Stimulated activated CD4-positive, alpha-beta T cell treated with anti-CD3 and anti-CD28 coated beads, Interleukin-4, amount 100 ng/mL, for 4 hours (primary cell): ENCODE data around the gene LRRC7.
"Not testable (repeated sequence)": the region's sequence is repeated elsewhere in the genome, so short reads cannot be mapped to it uniquely, and the experiment has no call there.

Experiments used
- DNase-seq, 2 experiments: peaks; one replicate each; pipeline ENCODE4 v3.0.0-alpha.2; 2020

Gene LRRC7

DNA sequence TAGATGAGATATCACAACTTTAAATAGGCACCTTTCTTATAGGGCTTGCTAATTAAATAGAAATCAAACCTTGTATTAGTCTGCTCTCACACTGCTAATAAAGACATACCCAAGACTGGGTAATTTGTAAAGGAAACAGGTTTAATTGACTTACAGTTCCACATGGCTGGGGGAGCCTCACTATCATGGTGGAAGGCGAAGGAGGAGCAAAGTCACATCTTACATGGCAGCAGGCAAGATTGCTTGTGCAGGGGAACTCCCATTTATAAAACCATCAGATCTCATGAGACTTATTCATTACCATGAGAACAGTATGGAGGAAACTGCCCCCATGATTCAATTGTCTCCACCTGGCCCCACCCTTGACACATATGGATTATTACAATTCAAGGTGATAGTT is 477.9 kb downstream of the LRRC7 start:
- not testable (repeated sequence) for DNase-seq

- DNase-seq, result no peak
Measured at GRCh38 chr1:70048336-70049094, 480.8 kb downstream of the LRRC7 start.

GRCh38 chr1:70051926-70052325 is 484.2 kb downstream of the LRRC7 start:
- no peak for DNase-seq

DNA sequence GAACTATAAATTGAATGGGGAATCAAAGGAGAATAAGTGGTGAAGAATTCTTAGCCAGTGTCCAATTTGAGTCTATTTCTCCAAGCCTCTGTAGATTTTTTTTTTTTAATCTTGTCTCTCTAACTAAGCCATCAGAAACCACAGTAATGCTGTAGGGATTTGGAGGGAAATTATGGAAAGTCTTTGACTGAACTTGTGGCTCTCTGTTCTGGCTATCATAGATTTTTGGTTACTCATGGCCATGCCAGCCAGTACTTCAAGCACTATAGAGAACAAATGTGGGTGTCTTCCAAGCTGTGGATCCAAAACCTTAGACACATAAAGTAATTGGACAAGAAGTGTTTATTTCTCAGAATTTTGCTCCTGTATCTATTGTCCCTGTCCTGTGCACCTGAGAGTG is 489.8 kb downstream of the LRRC7 start:
- no peak for DNase-seq

DNA sequence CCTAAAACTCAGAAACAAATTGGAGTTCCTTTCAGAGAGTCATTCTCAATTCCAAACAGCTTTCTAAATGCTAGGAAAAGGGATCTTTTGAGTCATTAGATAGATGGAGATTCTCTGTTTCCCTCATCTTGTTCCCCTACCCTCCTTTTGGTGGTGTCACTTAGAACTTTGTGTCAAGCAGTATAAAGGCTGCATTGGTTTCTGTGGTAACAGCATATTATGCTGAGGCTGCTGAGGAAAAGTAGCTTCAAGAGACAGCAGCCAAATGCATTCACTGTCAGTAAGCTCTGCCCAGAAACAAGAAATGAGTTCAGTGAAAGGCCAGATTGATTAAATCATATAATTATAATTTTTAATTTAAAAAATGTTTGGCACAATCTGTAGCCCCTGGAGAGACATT is 493.5 kb downstream of the LRRC7 start:
- no peak for DNase-seq

DNA sequence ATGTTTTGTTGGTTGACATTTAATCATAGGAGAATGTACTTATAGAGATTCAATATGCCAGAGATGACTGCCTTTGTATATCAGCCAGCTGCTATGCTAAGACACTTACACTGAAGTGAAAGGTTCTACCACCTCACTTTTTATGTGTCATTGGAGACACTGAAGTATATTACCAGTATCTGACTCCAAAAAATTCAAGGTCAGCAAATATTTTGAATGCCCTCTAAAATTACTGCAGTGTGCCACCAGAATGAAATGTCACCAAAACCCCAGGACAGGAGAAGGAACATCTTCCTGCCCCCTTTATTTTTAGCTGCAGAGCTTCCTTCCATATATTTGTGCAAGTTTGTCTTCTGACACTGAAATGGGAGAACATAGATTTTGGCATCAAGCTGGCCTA is 496.1 kb downstream of the LRRC7 start:
- DNase-seq, result no peak

DNA sequence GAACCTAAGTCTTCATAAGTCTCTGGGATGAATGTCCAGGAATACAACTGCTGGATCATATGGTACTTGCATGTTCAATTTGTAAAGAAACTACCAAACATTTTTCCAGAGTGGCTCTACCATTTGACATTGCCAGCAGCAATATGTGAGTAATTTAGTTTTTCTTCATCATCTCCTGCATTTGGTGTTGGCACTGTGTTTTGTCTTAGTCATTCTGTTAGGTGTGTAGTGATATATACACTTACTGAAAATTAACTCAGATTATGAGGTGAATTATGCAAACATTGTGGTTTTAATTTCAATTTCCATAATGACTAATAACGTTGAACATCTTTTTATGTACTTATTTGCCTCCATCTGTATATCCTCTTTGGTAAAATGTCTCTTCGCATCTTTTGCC is 499.0 kb downstream of the LRRC7 start:
- no peak for DNase-seq

DNA sequence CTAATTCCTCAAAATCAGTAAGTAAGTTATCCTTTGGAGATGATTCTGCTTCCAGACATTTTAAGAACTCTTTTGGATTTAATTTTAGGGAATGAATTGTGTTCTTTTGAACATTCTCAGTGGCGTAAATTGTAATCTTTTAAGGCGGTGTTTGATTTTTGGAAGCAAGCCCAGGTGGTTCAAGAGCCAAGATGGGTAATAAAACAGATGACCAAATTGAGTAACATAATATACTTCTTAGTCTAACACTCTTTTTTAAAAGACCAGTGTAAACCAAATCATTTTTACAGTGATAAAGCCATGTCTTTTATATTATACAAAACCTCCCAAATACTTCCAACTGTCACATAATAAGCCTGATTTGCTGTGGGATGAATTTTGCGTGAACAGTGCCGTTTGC is 503.9 kb downstream of the LRRC7 start:
- DNase-seq, result no peak

DNA sequence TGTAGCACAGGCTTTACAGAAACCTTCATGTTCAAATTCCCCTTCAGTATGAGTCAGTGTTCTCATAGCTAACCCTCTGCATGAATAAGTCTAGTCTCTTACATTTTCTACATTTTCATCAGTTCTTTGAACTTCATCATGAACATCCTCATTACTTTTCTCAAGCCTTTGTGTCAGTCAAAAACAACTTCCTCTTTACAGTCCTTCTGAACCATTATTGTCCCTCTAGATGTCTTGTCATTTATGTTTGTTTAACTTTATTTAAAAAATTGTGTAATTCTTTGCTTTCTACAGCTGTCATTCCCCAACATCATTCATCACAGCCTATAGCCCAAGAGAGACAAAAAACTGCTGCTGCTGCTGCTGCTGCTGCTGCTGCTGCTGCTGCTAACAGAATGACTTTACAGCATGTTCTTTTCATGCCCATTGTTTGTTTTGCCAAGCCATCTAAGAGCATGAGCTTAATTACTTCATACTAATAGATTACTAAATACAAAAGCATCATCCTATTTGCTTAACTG is 504.6 kb downstream of the LRRC7 start:
- DNase-seq, result no peak

- no peak for DNase-seq
Measured at GRCh38 chr1:70075761-70076160, 508.0 kb downstream of the LRRC7 start.

DNA sequence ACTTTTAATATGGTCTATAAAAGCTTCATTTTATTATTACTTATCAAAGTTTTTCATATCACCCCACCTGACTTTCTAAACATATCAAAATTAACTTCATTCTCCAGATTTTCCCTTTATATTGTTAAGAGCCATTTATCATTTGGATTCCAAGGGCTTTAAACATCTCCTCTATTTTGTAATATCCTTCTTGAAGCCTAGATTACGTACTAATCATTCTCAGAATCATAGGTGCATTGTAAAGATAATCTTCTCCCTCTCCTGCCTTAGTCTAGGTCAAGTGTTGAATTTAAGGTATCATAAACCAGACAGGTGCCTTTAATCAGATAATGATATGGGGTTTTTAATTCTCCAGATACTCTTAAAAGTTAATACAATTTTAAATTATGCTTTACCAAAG is 509.3 kb downstream of the LRRC7 start:
- DNase-seq, result no peak

DNA sequence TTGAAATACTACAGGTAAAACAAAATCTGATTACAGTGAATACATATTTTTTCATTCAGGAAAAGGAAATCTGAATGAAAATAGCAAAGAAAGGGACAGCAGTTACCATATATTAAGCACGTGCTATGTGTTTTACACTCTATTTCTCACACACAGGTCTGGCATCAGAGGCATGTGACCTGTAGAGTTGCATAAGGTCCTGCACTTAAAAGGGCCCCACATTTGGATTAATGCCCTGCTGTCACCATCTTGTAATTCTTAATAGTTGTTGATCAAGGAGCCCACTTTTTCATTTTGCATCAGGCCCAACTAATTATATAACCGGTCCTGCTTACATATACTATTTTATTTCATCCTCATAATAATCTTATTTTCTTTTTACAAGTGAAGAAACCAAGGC is 511.8 kb downstream of the LRRC7 start:
- no peak for DNase-seq

DNA sequence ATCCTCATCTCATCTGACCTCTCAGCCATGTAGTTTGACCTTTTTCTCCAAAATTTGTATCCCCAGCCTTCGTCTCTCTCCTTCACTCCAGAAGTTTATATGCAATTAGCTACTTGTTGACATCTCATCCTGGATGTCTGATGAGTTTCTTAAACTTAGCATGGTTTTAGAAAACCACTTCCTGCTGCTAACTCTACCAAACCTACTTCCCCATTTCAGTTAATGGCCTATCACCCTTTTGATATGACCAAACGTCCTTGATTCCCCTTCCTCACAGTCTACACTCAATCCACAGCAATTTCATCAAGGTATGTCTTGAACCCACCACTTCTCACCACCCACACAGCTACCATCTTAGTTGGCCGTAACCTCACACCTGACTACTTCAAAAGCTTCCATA is 515.8 kb downstream of the LRRC7 start:
- no peak for DNase-seq

- no peak for DNase-seq
Measured at GRCh38 chr1:70084314-70084915, 516.7 kb downstream of the LRRC7 start.

DNA sequence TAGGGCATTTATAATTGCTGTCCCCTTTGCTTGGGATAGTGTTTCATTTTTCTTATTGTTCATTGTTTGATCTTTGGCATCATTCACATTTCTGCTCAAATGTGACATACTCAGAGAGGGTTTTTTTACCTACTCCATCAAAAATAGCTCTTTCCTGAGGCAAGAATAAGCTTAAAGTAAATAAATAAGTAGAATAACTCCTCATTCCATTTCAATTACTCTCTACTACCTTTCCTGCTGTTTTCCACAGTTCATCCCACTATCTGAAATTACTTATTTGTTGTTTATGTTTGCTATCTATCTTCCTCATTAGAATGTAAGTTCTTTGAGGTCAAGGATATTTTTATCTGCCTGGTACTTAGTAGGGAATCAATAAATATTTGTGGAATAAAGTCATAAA is 517.8 kb downstream of the LRRC7 start:
- DNase-seq, result no peak

DNA sequence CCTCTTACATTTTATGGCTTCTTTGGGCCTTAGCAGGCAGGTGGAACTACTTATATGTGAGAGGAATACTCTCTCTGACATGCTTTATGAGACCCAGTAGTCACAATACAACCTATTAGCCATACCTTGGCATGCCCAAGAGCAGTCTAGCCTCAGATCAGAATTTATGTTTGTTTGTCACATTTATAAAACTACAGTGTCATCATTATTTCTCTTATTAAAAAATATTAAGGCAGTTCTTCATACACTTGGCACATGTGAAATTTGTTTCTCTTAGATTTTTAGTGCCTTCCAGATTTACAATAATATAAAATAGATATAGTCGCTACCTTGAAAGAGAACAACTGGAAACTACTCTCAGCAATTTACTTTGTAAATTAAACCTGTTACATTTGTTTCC is 519.2 kb downstream of the LRRC7 start:
- no peak for DNase-seq

GRCh38 chr1:70090141-70090540 is 522.4 kb downstream of the LRRC7 start:
- no peak for DNase-seq

GRCh38 chr1:70090875-70091274 is 523.2 kb downstream of the LRRC7 start:
- no peak for DNase-seq

DNA sequence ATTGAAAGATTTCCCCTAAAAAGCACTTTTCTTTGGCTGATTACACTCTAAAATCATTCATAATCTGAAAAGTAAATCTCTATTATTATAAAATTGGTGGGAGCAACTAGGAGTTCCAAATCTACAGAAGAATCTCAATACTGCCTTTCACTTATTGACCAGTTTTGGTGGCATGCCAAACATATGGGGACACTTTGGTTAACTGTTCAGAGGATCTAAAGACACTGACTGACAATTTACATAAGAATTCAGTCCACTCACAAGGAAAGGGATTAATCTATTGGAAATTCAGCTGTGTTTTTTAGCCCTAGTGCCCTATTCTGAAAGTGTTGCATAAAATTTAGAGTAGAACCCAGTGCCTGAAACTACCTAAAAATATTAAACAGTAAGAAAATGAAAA is 524.1 kb downstream of the LRRC7 start:
- DNase-seq, result no peak

- DNase-seq, result no peak
Measured at GRCh38 chr1:70092526-70092925, 524.8 kb downstream of the LRRC7 start.

DNA sequence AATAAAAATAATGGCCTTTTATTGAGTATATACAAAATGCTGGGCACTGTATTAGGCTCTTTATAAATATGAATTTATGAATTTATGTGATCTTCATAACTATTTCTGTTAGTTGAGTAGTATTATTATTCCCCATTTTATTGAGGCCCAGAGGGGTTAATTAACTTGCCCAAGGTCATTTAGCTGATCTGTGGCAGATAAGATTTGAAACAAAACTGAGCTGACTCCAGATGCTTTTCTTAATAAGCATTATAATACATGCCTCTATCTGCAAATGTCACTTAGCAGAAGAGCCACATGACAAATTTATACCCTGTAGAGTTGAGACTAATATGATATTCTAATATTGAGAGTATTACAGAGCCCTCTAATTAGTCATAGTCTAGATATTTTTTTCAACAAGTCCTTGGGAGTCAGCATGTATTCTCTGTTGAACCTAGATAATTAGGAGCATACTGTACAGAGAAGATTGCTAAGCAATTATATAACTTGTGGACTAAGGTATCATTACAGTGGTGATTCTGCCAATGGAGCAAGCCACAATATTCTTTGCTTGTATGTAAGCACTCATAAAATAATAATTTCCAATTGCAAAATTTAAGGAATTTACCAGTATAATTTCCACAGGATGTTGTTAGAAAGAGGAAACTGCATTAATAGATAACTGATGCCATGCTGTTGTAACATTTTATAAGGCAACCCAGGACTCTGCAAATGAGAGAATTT is 525.7 kb downstream of the LRRC7 start:
- no peak for DNase-seq

DNA sequence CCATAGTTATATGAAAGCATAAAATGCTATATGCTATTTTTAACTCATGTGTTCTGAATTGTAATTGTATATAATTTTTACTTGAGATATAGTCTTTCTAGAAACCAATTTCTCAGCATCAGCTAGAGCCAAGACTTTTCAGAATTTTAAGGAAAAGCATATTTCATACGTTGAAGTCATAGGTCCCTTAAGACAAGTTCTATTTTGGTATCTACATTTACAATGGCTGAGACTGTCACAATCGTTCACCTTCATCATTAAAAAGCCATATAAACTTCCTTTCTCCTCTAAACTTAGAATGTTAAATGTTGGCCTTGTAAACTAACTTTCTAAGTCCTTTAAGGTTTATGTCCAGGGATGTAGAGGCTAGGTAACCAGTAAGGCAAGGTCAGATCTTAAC is 533.5 kb downstream of the LRRC7 start:
- DNase-seq, result no peak

- no peak for DNase-seq
Measured at GRCh38 chr1:70101774-70102173, 534.1 kb downstream of the LRRC7 start.

DNA sequence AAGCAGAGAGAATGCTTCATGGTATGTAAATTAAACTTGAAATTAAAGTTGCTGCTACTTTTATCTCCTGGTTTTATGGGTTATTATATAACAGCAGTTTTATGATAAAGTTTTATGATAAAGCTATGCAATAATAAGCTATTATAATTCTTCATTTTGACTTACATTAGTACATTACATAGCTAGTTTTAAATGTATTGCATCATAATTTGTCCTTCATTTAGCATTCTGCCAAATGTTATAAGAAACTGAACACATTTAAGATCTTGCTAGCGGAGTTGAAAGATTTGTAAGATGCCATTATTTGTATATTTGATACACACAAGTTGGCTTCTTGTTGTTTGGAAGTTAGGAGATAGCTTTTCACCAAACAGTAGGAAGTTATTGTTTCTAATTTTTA is 536.0 kb downstream of the LRRC7 start:
- no peak for DNase-seq
